ENCODE data around the gene KLK10.

Gene KLK10

DNA sequence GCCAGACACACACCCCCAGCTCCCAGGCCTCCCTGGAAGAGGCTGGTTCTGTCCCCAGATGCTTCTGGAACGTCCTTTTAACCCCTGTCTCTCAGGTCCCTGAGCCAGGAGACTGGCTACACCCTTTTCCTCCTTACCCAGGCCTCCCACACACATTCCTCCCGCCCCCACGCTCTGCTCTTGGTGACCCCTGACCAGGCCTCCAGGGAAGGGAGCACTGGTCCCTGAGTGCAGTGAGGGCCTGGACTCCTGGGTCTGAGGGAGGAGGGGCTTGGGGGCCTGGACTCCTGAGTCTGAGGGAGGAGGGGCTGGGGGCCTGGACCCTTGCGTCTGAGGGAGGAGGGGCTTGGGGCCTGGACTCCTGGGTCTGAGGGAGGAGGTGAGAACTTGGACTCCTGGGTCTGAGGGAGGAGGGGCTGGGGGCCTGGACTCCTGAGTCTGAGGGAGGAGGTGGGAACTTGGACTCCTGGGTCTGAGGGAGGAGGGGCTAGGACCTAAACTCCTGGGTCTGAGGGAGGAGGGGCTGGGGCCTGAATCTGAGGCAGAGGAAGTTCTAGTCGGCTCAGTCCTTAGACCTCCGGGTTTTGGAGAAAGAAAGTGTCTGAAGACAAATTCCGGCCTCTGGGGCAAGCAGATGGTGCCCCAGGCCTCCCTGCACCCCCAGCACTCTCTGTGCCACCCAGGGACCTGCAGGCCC, 50.6 kb downstream of the KLK10 start:
- Histone ChIP-seq H3K9me3 (ENCODE audit: insufficient read depth, low read length, severe bottlenecking) (no peaks in the 10 kb centered on the region), H3K4me2 (ENCODE audit: insufficient read depth, low read length) (no peak overlapping the region), H3K27ac (ENCODE audit: low read length) (no peak overlapping the region), H3K27me3 (ENCODE audit: insufficient read depth, low read length, poor library complexity) (no peaks in the 10 kb centered on the region), H3K4me3 (ENCODE audit: low read depth in 1 of 2, low read length in 2 of 2) (no peak overlapping the region), H2AFZ (ENCODE audit: low read depth, low read length) (no peak overlapping the region), H3K36me3 (ENCODE audit: insufficient read depth, low read length) (no peaks in the 10 kb centered on the region), H4K20me1 (ENCODE audit: insufficient read depth, low read length) (0 out of 2 replicates have a peak, but pooled peaks cover 2% of the 10 kb centered on the region), H3K9ac (ENCODE audit: low read depth, low read length) (no peak overlapping the region), H3K4me1 (ENCODE audit: insufficient read depth, low read length) (no peaks in the 10 kb centered on the region), H3K79me2 (ENCODE audit: insufficient read depth, low read length) (no peaks in the 10 kb centered on the region)
- no peak for TF ChIP-seq EZH2 (IDR thresholded peaks at IDR 0.05; ENCODE audit: borderline replicate concordance, low read depth, low read length, severe bottlenecking)
- TF ChIP-seq, protein P1, sequence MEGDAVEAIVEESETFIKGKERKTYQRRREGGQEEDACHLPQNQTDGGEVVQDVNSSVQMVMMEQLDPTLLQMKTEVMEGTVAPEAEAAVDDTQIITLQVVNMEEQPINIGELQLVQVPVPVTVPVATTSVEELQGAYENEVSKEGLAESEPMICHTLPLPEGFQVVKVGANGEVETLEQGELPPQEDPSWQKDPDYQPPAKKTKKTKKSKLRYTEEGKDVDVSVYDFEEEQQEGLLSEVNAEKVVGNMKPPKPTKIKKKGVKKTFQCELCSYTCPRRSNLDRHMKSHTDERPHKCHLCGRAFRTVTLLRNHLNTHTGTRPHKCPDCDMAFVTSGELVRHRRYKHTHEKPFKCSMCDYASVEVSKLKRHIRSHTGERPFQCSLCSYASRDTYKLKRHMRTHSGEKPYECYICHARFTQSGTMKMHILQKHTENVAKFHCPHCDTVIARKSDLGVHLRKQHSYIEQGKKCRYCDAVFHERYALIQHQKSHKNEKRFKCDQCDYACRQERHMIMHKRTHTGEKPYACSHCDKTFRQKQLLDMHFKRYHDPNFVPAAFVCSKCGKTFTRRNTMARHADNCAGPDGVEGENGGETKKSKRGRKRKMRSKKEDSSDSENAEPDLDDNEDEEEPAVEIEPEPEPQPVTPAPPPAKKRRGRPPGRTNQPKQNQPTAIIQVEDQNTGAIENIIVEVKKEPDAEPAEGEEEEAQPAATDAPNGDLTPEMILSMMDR (IDR thresholded peaks at IDR 0.05; ENCODE audit: borderline replicate concordance, extremely low read depth, low read length, poor library complexity, severe bottlenecking), result no peak
- DNase-seq, result no peak
- no peak for ATAC-seq (ENCODE audit: insufficient read depth, low read depth)

DNA sequence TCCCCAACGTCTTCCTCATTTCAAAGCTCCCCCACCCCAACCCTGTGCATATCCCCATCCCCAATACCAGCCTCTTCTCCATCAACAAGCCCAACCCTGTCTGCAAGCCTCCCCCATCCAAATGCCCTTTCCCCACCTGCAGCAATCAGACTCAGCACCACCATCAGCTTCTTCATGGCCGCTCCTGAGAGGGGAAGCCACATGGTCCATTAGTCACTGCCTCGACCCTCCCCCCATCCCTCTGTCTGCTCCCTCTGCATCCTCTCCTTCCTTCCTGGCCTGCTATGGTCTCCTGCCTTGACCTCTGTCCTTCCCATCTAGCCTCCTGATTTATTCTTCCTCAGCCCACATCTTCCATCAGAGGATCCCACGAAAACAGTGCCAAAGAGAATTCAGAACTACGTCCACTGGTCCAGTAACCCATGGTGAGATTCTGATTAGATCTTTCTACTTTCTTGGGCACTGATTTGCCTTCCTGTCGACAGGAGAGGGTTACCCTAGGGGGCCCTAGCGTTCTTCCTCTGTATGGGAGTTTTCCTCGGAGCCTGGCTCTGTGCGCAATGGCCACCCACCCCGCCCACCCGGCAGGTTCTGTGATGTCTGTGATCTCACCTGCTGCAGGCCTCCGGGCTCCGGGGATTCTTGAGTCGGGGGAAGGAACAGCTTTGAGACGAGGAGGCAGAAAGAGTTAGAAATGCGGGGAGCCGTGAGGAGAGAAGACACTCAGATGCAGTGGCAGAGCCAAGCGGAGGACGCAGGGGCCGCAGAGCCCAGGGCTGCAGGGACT, 51.4 kb downstream of the KLK10 start:
- H3K4me2 ChIP-seq (ENCODE audit: insufficient read depth, low read length), result no peak overlapping the region
- H2AFZ ChIP-seq (ENCODE audit: low read depth, low read length), result no peak overlapping the region
- H3K27ac ChIP-seq (ENCODE audit: low read length), result no peak overlapping the region
- no peak for DNase-seq
- no peaks in the 10 kb centered on the region for H3K9me3 ChIP-seq (ENCODE audit: insufficient read depth, low read length, severe bottlenecking)
- no peaks in the 10 kb centered on the region for H3K27me3 ChIP-seq (ENCODE audit: insufficient read depth, low read length, poor library complexity)
- no peaks in the 10 kb centered on the region for H3K36me3 ChIP-seq (ENCODE audit: insufficient read depth, low read length)
- no peaks in the 10 kb centered on the region for H3K4me1 ChIP-seq (ENCODE audit: insufficient read depth, low read length)
- TF ChIP-seq EZH2 (IDR thresholded peaks at IDR 0.05; ENCODE audit: borderline replicate concordance, low read depth, low read length, severe bottlenecking), result no peak
- TF ChIP-seq, protein P1 (IDR thresholded peaks at IDR 0.05; ENCODE audit: borderline replicate concordance, extremely low read depth, low read length, poor library complexity, severe bottlenecking), result no peak
- ATAC-seq (ENCODE audit: insufficient read depth, low read depth), result no peak
- H3K79me2 ChIP-seq (ENCODE audit: insufficient read depth, low read length), result no peaks in the 10 kb centered on the region
- no peak overlapping the region for H3K4me3 ChIP-seq (ENCODE audit: low read depth in 1 of 2, low read length in 2 of 2)
- no peak overlapping the region for H3K9ac ChIP-seq (ENCODE audit: low read depth, low read length)
- 0 out of 2 replicates have a peak, but pooled peaks cover 2% of the 10 kb centered on the region for H4K20me1 ChIP-seq (ENCODE audit: insufficient read depth, low read length)

DNA sequence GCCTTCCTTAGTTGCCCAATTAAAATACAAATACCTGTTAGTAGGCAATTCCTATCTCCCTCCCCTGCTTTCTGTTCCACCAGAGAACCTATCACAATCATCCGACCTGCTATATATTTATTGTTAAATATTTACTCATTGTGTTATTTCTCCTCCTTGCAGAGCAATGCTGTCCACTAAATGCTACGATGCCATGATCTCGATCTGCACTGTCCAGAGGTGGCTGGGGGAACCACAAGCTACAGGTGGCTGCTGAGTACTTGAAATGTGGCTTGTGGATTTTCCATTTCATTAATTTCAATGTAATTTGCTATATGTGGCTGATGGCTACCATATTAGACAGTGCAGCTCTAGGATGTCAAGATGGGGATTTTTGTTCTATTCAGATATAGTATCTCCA, 55.2 kb downstream of the KLK10 start:
- ATAC-seq (ENCODE audit: insufficient read depth, low read depth), result no peak
- H3K36me3 ChIP-seq (ENCODE audit: insufficient read depth, low read length), result no peaks in the 10 kb centered on the region
- no peak overlapping the region for H3K9ac ChIP-seq (ENCODE audit: low read depth, low read length)
- DNase-seq, result no peak
- no peaks in the 10 kb centered on the region for H3K27me3 ChIP-seq (ENCODE audit: insufficient read depth, low read length, poor library complexity)
- H3K79me2 ChIP-seq (ENCODE audit: insufficient read depth, low read length), result no peaks in the 10 kb centered on the region
- H3K27ac ChIP-seq (ENCODE audit: low read length), result no peak overlapping the region
- H3K4me2 ChIP-seq (ENCODE audit: insufficient read depth, low read length), result no peak overlapping the region
- no peak overlapping the region for H2AFZ ChIP-seq (ENCODE audit: low read depth, low read length)
- TF ChIP-seq EZH2 (IDR thresholded peaks at IDR 0.05; ENCODE audit: borderline replicate concordance, low read depth, low read length, severe bottlenecking), result no peak
- TF ChIP-seq, protein P1 (IDR thresholded peaks at IDR 0.05; ENCODE audit: borderline replicate concordance, extremely low read depth, low read length, poor library complexity, severe bottlenecking), result no peak
- H4K20me1 ChIP-seq (ENCODE audit: insufficient read depth, low read length), result no peaks in the 10 kb centered on the region
- H3K4me3 ChIP-seq (ENCODE audit: low read depth in 1 of 2, low read length in 2 of 2), result no peak overlapping the region
- no peaks in the 10 kb centered on the region for H3K9me3 ChIP-seq (ENCODE audit: insufficient read depth, low read length, severe bottlenecking)
- no peaks in the 10 kb centered on the region for H3K4me1 ChIP-seq (ENCODE audit: insufficient read depth, low read length)
